ENCODE data around the gene PTPRK. TPM values are rescaled to one million over a fixed set of nuclear protein-coding genes. Genes with fewer than 3 reads are reported as not detected.

PTPRK gene
- total RNA-seq, 1 experiment from 2014 or later, result 34.2 TPM

GRCh38 chr6:128417698-128418097, 102.7 kb downstream of the PTPRK start (continued):
- TF ChIP-seq CBX3 (IDR thresholded peaks at IDR 0.05; ENCODE audit: low read depth) (no peak), POLR2A (IDR thresholded peaks at IDR 0.05; ENCODE audit: borderline replicate concordance, extremely low read depth, insufficient read depth, insufficient read length) (no peak), ZBTB33 (IDR thresholded peaks at IDR 0.05; ENCODE audit: extremely low read depth, insufficient replicate concordance, low read length) (no peak), EZH2 (IDR thresholded peaks at IDR 0.05) (no peak)
- TF ChIP-seq, protein P1, sequence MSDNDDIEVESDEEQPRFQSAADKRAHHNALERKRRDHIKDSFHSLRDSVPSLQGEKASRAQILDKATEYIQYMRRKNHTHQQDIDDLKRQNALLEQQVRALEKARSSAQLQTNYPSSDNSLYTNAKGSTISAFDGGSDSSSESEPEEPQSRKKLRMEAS (IDR thresholded peaks at IDR 0.05), result no peak

- DNase-seq (ENCODE audit: low read depth, low spot score) (no peak), ATAC-seq (no peak)
- Histone ChIP-seq H3K4me1 (ENCODE audit: control insufficient read depth in 1 of 2, insufficient read depth in 2 of 2, low read length in 2 of 2) (no peaks in the 10 kb centered on the region), H3K79me2 (ENCODE audit: insufficient read depth, low read length) (no peaks in the 10 kb centered on the region), H3K9ac (ENCODE audit: low read length) (no peak overlapping the region), H3K9me2 (ENCODE audit: insufficient read depth) (no peaks in the 10 kb centered on the region), H3K36me3 (ENCODE audit: control insufficient read depth in 1 of 2, insufficient read depth in 2 of 2, low read length in 2 of 2) (no peaks in the 10 kb centered on the region), H3K4me3 (replicated peaks in 1 of 2; ENCODE audit: low read depth in 1 of 2, low read length in 2 of 2) (no peak overlapping the region), H4K20me1 (ENCODE audit: insufficient read depth) (no peaks in the 10 kb centered on the region), H3K9me3 (ENCODE audit: control insufficient read depth in 1 of 2, insufficient read depth in 1 of 2, low read depth in 1 of 2, low read length in 2 of 2) (no peaks in the 10 kb centered on the region), H2AFZ (ENCODE audit: low read depth, low read length, poor library complexity, severe bottlenecking) (no peak overlapping the region), H3K4me2 (ENCODE audit: low read length) (no peak overlapping the region), H3K27ac (ENCODE audit: low read depth, low read length) (no peak overlapping the region), H3K27me3 (ENCODE audit: insufficient read depth, low read length) (no peaks in the 10 kb centered on the region)
- ChIA-PET POLR2A (no interaction called here), CTCF (no interaction called here), RAD21 (ENCODE audit: low non-redundant PET in 1 of 2, low total read pairs in 2 of 2, uncharacterized antibody in 2 of 2, unreplicated experiment in 2 of 2) (no interaction called here)
- intact Hi-C loops (cut with micrococcal nuclease), result no loop called here
- BruUV-seq (replicated peaks), result no TSS peak
- TF ChIP-seq SRF (IDR thresholded peaks at IDR 0.05; ENCODE audit: low read depth) (no peak), ATF3 (IDR thresholded peaks at IDR 0.05) (no peak), TCF7L2 (IDR thresholded peaks at IDR 0.05; ENCODE audit: borderline replicate concordance, extremely low read depth, insufficient read depth, insufficient read length) (no peak), EZH2phosphoT487 (IDR thresholded peaks at IDR 0.05; ENCODE audit: borderline replicate concordance) (no peak), EGR1 (IDR thresholded peaks at IDR 0.05; ENCODE audit: low read depth) (no peak), SIN3A (IDR thresholded peaks at IDR 0.05; ENCODE audit: low read depth) (no peak), POLR2AphosphoS5 (IDR thresholded peaks at IDR 0.05; ENCODE audit: low read depth, low read length) (no peak), YY1 (IDR thresholded peaks at IDR 0.05; ENCODE audit: extremely low read depth, insufficient replicate concordance, low read depth, low read length) (no peak), EZH2 (IDR thresholded peaks at IDR 0.05) (no peak), FOSL1 (IDR thresholded peaks at IDR 0.05; ENCODE audit: low read depth) (no peak), CEBPB (IDR thresholded peaks at IDR 0.05; ENCODE audit: low read depth) (no peak), CBX3 (IDR thresholded peaks at IDR 0.05; ENCODE audit: low read depth) (no peak), ZNF274 (IDR thresholded peaks at IDR 0.05; ENCODE audit: low read depth, low read length) (no peak), JUND (IDR thresholded peaks at IDR 0.05) (no peak), SP1 (IDR thresholded peaks at IDR 0.05; ENCODE audit: low read depth) (no peak), POLR2A (IDR thresholded peaks at IDR 0.05; ENCODE audit: borderline replicate concordance, extremely low read depth, insufficient read depth, insufficient read length) (no peak), ZFX (IDR thresholded peaks at IDR 0.05) (no peak), RAD21 (IDR thresholded peaks at IDR 0.05; ENCODE audit: low read depth) (no peak), ELF1 (IDR thresholded peaks at IDR 0.05; ENCODE audit: borderline replicate concordance, low read depth) (no peak)
- TF ChIP-seq, protein P1 (IDR thresholded peaks at IDR 0.05), result no peak
Observed at GRCh38 chr6:128415387-128415786, 105.0 kb downstream of the PTPRK start.
